HepG2 (cell line): ENCODE data around the gene SSC5D. TPM values are rescaled to one million over a fixed set of nuclear protein-coding genes. Genes with fewer than 3 reads are reported as not detected.
A peak's percentile ranks its signal among the peaks of the same experiment; 100 is the strongest.

Experiments used
- CENPX ChIP-seq: sonication (generic); formaldehyde crosslinking; IDR thresholded peaks from 2 replicates; pipeline ENCODE4 v1.9.0; 2021; ENCODE audit warnings: mild to moderate bottlenecking, missing genetic modification reagents, moderate library complexity
- FOSL2 ChIP-seq: sonication (generic); formaldehyde crosslinking; IDR thresholded peaks from 2 replicates; pipeline ENCODE4 v1.4.0; 2020; ENCODE audit warnings: missing genetic modification reagents
- GABPB1 ChIP-seq: IDR thresholded peaks from 2 replicates; pipeline ENCODE4 v1.6.1; 2016; ENCODE audit warnings: mild to moderate bottlenecking, missing genetic modification reagents, moderate library complexity, missing compliant biosample characterization
- GPBP1L1 ChIP-seq: sonication (generic); formaldehyde crosslinking; IDR thresholded peaks from 2 replicates; pipeline ENCODE4 v1.5.0; 2020; ENCODE audit warnings: mild to moderate bottlenecking, missing genetic modification reagents
- HDAC2 ChIP-seq: sonication (generic); formaldehyde crosslinking; IDR thresholded peaks from 2 replicates; pipeline ENCODE4 v1.4.0; 2020; ENCODE audit warnings: missing genetic modification reagents
- HNF1A ChIP-seq, 2 experiments: sonication (generic) in 1 of 2; formaldehyde crosslinking in 1 of 2; IDR thresholded peaks; 2 replicates each; pipeline versions ENCODE4 v1.4.0 to v1.6.1; 2016 to 2020; ENCODE audit warnings: borderline replicate concordance in 1 of 2, low read depth in 1 of 2, mild to moderate bottlenecking in 1 of 2, missing genetic modification reagents in 1 of 2
- HNF1B ChIP-seq: sonication (generic); formaldehyde crosslinking; IDR thresholded peaks from 2 replicates; pipeline ENCODE4 v1.5.1; 2020; ENCODE audit warnings: mild to moderate bottlenecking, moderate library complexity, missing genetic modification reagents
- KDM4B ChIP-seq: sonication (generic); formaldehyde crosslinking; IDR thresholded peaks from 2 replicates; pipeline ENCODE4 v1.4.0; 2020; ENCODE audit warnings: missing genetic modification reagents
- MBD4 ChIP-seq: IDR thresholded peaks from 2 replicates; pipeline ENCODE4 v1.6.1; 2012; ENCODE audit warnings: low read length, inconsistent platforms, borderline replicate concordance
- SMYD3 ChIP-seq: sonication (generic); formaldehyde crosslinking; IDR thresholded peaks from 2 replicates; pipeline ENCODE4 v1.8.1; 2023; ENCODE audit warnings: mild to moderate bottlenecking, missing genetic modification reagents
- SP1 ChIP-seq, 2 experiments: fragments of 450-650 bp in 1 of 2; sonication (generic) in 1 of 2; formaldehyde crosslinking in 1 of 2; IDR thresholded peaks; 2 replicates each; pipeline versions ENCODE4 v1.4.0 to v1.6.1; 2016 to 2020; ENCODE audit warnings: missing genetic modification reagents in 1 of 2
- STAG1 ChIP-seq: sonication (generic); formaldehyde crosslinking; IDR thresholded peaks from 2 replicates; pipeline ENCODE4 v1.4.0; 2020; ENCODE audit warnings: missing genetic modification reagents
- TP53 ChIP-seq: sonication (generic); formaldehyde crosslinking; conservative IDR thresholded peaks from 2 replicates; pipeline ENCODE4 v1.4.0; 2020; ENCODE audit warnings: missing genetic modification reagents
- TRAFD1 ChIP-seq: sonication (generic); formaldehyde crosslinking; IDR thresholded peaks from 2 replicates; pipeline ENCODE4 v1.5.1; 2020; ENCODE audit warnings: missing genetic modification reagents, mild to moderate bottlenecking, borderline replicate concordance
- ZFP36L1 ChIP-seq: sonication (generic); formaldehyde crosslinking; IDR thresholded peaks from 2 replicates; pipeline ENCODE4 v1.8.0; 2022; ENCODE audit warnings: mild to moderate bottlenecking, missing genetic modification reagents, moderate library complexity
- ZMYM3 ChIP-seq: sonication (generic); formaldehyde crosslinking; IDR thresholded peaks from 2 replicates; pipeline ENCODE4 v1.5.1; 2020; ENCODE audit warnings: mild to moderate bottlenecking, missing genetic modification reagents
- ZNF207 ChIP-seq: fragments of 450-650 bp; IDR thresholded peaks from 2 replicates; pipeline ENCODE4 v1.6.1; 2016; ENCODE audit warnings: antibody characterized with exemption, borderline replicate concordance
- ZNF30 ChIP-seq: sonication (generic); formaldehyde crosslinking; IDR thresholded peaks from 2 replicates; pipeline ENCODE4 v1.5.0; 2020; ENCODE audit warnings: mild to moderate bottlenecking, missing genetic modification reagents
- ZNF496 ChIP-seq: sonication (generic); formaldehyde crosslinking; IDR thresholded peaks from 2 replicates; pipeline ENCODE4 v1.8.1; 2023; ENCODE audit warnings: mild to moderate bottlenecking, moderate library complexity, missing genetic modification reagents; ENCODE audit not compliant: insufficient replicate concordance
- ZNF570 ChIP-seq: sonication (generic); formaldehyde crosslinking; IDR thresholded peaks from 2 replicates; pipeline ENCODE4 v1.4.0; 2020; ENCODE audit warnings: mild to moderate bottlenecking, missing genetic modification reagents, borderline replicate concordance
- ZNF704 ChIP-seq: sonication (generic); formaldehyde crosslinking; IDR thresholded peaks from 2 replicates; pipeline ENCODE4 v1.8.1; 2023; ENCODE audit warnings: mild to moderate bottlenecking, inconsistent platforms, moderate library complexity, missing genetic modification reagents, borderline replicate concordance
- polyA plus RNA-seq, 8 experiments: library from polyadenylated mRNA; depleted of rRNA in 3 of 8; stranded (reverse) in 7 of 8; unstranded in 1 of 8; fragments of >200 nt; fragmentation: Illumina TruSeq in 4 of 8; extraction: Trizol in 4 of 8; gene quantifications; 2 replicates each; pipeline versions ENCODE4 v1.2.1 to v1.2.3, GENCODE V29; 2011 to 2016; ENCODE audit warnings: low read depth in 4 of 8, missing spikeins in 1 of 8, mixed read lengths in 1 of 8; ENCODE audit not compliant: insufficient read depth in 1 of 8
- total RNA-seq, 5 experiments: library from RNA; depleted of rRNA; stranded (reverse); fragments of >200 nt; fragmentation: Illumina TruSeq; extraction: Trizol; gene quantifications; 2 replicates each; pipeline ENCODE4 v1.2.3, GENCODE V29; 2016; ENCODE audit warnings: low read depth in 1 of 5

SSC5D gene
- total and polyA plus RNA-seq, 2 of the 13 experiments (the other 11 are each of a cell fraction or from before 2014, with no cell fraction given): not detected

- no peak for TF ChIP-seq HNF1A (IDR thresholded peaks at IDR 0.05; ENCODE audit: low read depth)
- TF ChIP-seq HNF1A (CRISPR knock-in tag; IDR thresholded peaks at IDR 0.05; ENCODE audit: borderline replicate concordance): no peak
- TF ChIP-seq STAG1 (CRISPR knock-in tag): no peak
- TF ChIP-seq KDM4B (CRISPR knock-in tag): no peak
- TF ChIP-seq ZMYM3 (CRISPR knock-in tag): no peak; the same call in 1 of the 2 replicates
- no peak for TF ChIP-seq ZFP36L1 (CRISPR knock-in tag)
- no peak for TF ChIP-seq MBD4
- TF ChIP-seq HNF1B (CRISPR knock-in tag): no peak
- TF ChIP-seq ZNF704 (CRISPR knock-in tag): no peak
- TF ChIP-seq ZNF496 (CRISPR knock-in tag): no peak
- no peak for TF ChIP-seq HDAC2 (CRISPR knock-in tag)
- no peak for TF ChIP-seq TRAFD1 (CRISPR knock-in tag)
- no peak for TF ChIP-seq GPBP1L1
- TF ChIP-seq TP53: no peak
- no peak for TF ChIP-seq CENPX (CRISPR knock-in tag)
- TF ChIP-seq SMYD3 (CRISPR knock-in tag): no peak
- TF ChIP-seq ZNF570 (CRISPR knock-in tag): no peak
- no peak for TF ChIP-seq SP1 (IDR thresholded peaks at IDR 0.05)
- no peak for TF ChIP-seq SP1 (CRISPR knock-in tag; IDR thresholded peaks at IDR 0.05)
- TF ChIP-seq GABPB1 (CRISPR knock-in tag): peak; percentile 55
- TF ChIP-seq FOSL2 (CRISPR knock-in tag): no peak
- TF ChIP-seq ZNF30 (CRISPR knock-in tag): no peak
- no peak for TF ChIP-seq ZNF207
These were observed 15.8 kb upstream of the SSC5D start (continued) for GRCh38 chr19:55472463-55472862.
